Measurements from ENCODE around the gene PTPRU. TPM values are rescaled to one million over a fixed set of nuclear protein-coding genes. Genes with fewer than 3 reads are reported as not detected.

Gene PTPRU
- polyA plus RNA-seq, 2 of the 4 experiments (the other 2 are of a cell fraction): 5.7 to 6.1 TPM

DNA sequence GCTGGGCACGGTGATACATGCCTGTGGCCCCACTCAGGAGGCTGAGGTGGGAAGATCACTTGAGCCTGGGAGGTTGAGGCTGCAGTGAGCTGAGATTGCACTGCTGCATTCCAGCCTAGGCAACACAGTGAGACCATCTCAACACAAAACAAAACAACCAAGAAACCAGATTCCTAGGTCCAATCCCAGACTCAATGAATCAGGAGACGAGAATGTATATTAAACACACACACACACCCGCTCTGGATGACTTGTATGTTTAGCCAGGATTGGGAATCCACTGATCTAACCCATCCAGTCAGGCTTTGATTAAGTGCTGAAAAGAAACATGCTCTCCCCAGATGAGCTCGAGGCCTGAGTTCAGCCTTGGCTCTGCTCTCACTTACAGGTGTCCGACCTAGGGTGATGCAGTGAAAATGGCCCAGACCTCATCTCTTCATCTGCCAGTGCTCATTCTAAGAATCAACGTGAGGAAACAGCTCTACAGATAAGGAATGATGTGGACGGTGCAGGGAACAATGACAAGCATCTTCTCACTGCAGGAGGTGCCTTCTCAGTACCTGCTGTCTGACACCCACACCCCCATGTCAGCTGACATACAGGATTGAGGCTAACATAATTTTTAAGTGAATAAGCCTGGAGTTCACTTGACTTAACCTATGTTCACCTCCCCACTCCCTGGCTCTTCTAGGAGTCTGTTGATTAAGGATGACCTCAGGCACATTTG is 39.3 kb upstream of the PTPRU start:
- TF ChIP-seq EHF (CRISPR knock-in tag; IDR thresholded peaks at IDR 0.05): no peak
- no peak for FAIRE-seq
- ChIA-PET POLR2A (interaction anchor here (0.8 to 1.1 kb wide), 2 partner anchors 15 to 16 kb away, joined by 3 to 4 read pairs; partner anchors contain the start of gene SRSF4), CTCF (interaction anchor here (1.0 to 4.5 kb wide), 10 partner anchors 11 to 320 kb away, joined by 3 to 23 read pairs (median 5); partner anchors contain the start of gene SRSF4)
- no peak overlapping the region for H3K4me3 ChIP-seq
- H3K27ac ChIP-seq: no peak overlapping the region
- WGBS (ENCODE audit: missing lambda C conversion rate): 64% methylated on average over 6 of the region's 7 CpGs
- peak; percentile 21 to 45; a peak in 3 of 6 replicates for ATAC-seq
- H3K4me1 ChIP-seq: peaks cover 6% of the 10 kb centered on the region; the same call in 1 of the 3 replicates
- H3K9me3 ChIP-seq: no peaks in the 10 kb centered on the region
- no peak overlapping the region for H3K4me2 ChIP-seq
- DNase-seq (ENCODE audit: low read depth in 1 of 2, low spot score in 1 of 2): peak in 1 of 2 experiments; percentile 17

DNA sequence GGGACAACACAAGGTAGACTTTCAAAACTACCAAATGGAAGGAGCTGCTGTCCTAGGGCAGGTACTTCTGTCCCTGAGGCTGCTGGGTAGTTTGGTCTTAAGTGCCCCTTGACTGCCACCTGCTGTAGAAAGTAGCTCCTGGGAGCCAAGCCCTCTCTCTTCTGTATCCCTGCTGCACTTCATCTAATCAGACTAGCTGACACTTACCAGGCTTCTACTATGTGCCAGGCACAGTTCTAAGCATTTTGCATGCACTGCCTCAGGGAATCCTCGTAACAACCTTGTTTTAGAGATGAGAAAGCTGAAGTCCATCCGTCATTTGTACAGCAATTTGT is 38.8 kb upstream of the PTPRU start:
- FAIRE-seq (no peak), ATAC-seq (peak; percentile 93 to 95), DNase-seq (ENCODE audit: low read depth in 1 of 2, low spot score in 1 of 2) (peak; percentile 21 to 64)
- Histone ChIP-seq H3K4me3 (no peak overlapping the region), H3K4me1 (peaks cover 10% of the 10 kb centered on the region), H3K4me2 (no peak overlapping the region), H3K27ac (no peak overlapping the region), H3K9me3 (no peaks in the 10 kb centered on the region)
- TF ChIP-seq, protein P1, sequence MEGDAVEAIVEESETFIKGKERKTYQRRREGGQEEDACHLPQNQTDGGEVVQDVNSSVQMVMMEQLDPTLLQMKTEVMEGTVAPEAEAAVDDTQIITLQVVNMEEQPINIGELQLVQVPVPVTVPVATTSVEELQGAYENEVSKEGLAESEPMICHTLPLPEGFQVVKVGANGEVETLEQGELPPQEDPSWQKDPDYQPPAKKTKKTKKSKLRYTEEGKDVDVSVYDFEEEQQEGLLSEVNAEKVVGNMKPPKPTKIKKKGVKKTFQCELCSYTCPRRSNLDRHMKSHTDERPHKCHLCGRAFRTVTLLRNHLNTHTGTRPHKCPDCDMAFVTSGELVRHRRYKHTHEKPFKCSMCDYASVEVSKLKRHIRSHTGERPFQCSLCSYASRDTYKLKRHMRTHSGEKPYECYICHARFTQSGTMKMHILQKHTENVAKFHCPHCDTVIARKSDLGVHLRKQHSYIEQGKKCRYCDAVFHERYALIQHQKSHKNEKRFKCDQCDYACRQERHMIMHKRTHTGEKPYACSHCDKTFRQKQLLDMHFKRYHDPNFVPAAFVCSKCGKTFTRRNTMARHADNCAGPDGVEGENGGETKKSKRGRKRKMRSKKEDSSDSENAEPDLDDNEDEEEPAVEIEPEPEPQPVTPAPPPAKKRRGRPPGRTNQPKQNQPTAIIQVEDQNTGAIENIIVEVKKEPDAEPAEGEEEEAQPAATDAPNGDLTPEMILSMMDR (IDR thresholded peaks at IDR 0.05): peak; percentile 35; the same call in 2 of the 3 replicates
- no peak for TF ChIP-seq TFCP2L1 (CRISPR knock-in tag; IDR thresholded peaks at IDR 0.05)
- no peak for TF ChIP-seq CBX8 (IDR thresholded peaks at IDR 0.05)
- TF ChIP-seq, protein P2, sequence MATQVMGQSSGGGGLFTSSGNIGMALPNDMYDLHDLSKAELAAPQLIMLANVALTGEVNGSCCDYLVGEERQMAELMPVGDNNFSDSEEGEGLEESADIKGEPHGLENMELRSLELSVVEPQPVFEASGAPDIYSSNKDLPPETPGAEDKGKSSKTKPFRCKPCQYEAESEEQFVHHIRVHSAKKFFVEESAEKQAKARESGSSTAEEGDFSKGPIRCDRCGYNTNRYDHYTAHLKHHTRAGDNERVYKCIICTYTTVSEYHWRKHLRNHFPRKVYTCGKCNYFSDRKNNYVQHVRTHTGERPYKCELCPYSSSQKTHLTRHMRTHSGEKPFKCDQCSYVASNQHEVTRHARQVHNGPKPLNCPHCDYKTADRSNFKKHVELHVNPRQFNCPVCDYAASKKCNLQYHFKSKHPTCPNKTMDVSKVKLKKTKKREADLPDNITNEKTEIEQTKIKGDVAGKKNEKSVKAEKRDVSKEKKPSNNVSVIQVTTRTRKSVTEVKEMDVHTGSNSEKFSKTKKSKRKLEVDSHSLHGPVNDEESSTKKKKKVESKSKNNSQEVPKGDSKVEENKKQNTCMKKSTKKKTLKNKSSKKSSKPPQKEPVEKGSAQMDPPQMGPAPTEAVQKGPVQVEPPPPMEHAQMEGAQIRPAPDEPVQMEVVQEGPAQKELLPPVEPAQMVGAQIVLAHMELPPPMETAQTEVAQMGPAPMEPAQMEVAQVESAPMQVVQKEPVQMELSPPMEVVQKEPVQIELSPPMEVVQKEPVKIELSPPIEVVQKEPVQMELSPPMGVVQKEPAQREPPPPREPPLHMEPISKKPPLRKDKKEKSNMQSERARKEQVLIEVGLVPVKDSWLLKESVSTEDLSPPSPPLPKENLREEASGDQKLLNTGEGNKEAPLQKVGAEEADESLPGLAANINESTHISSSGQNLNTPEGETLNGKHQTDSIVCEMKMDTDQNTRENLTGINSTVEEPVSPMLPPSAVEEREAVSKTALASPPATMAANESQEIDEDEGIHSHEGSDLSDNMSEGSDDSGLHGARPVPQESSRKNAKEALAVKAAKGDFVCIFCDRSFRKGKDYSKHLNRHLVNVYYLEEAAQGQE (IDR thresholded peaks at IDR 0.05): no peak
- peak; percentile 28 to 44; a peak in 4 of 5 replicates for TF ChIP-seq RAD21 (conservative IDR thresholded peaks at IDR 0.05 in 1 of 2, IDR thresholded peaks at IDR 0.05 in 1 of 2)
- TF ChIP-seq FOSL2 (IDR thresholded peaks at IDR 0.05): no peak
- no peak for TF ChIP-seq FOSL2 (CRISPR knock-in tag; IDR thresholded peaks at IDR 0.05)
- ChIA-PET CTCF (interaction anchor here (0.6 to 4.5 kb wide), 12 partner anchors 12 to 1555 kb away, joined by 3 to 23 read pairs (median 4); partner anchors contain the start of gene SRSF4), POLR2A (interaction anchor here (0.8 kb wide), 1 partner anchor 16 kb away, joined by 4 read pairs; the partner anchor contains the start of gene SRSF4)
- 100% methylated on average over 2 of the region's 2 CpGs for WGBS (ENCODE audit: missing lambda C conversion rate)

DNA sequence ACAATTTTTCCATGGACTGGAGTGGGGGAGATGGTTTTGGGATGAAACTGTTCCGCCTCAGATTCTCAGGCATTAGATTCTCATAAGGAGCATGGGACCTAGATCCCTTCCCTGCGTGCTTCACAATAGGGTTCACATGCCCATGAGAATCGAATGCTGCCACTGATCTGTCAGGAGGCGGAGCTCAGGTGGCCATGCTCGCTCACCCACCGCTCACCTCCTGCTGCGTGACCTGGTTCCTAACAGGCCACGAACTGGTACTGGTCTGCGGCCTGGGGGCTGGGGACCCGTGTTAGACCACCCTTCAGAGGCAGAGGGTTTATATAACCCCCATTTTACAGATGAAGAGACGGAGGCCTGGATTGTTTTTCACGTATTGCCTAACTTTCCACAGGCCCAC is 38.3 kb upstream of the PTPRU start:
- WGBS (ENCODE audit: missing lambda C conversion rate): 91% methylated on average over 11 of the region's 12 CpGs
- Histone ChIP-seq H3K4me1 (peaks cover 11% of the 10 kb centered on the region), H3K27ac (no peak overlapping the region), H3K4me2 (no peak overlapping the region), H3K4me3 (no peak overlapping the region), H3K9me3 (no peaks in the 10 kb centered on the region)
- ChIA-PET CTCF (interaction anchor here (0.6 to 4.5 kb wide), 12 partner anchors 12 to 1555 kb away, joined by 3 to 23 read pairs (median 4); partner anchors contain the start of gene SRSF4), POLR2A (no interaction called here)
- ATAC-seq (no peak), FAIRE-seq (no peak), DNase-seq (ENCODE audit: low read depth in 1 of 2, low spot score in 1 of 2) (no peak)
- TF ChIP-seq SMC3 (IDR thresholded peaks at IDR 0.05): no peak
- no peak for TF ChIP-seq JUNB (IDR thresholded peaks at IDR 0.05)
- TF ChIP-seq PHF8 (IDR thresholded peaks at IDR 0.05; ENCODE audit: borderline replicate concordance, low read depth): no peak
- no peak for TF ChIP-seq ZFP36 (IDR thresholded peaks at IDR 0.05; ENCODE audit: borderline replicate concordance, partially characterized antibody)
- TF ChIP-seq RCOR1 (IDR thresholded peaks at IDR 0.05; ENCODE audit: low read depth, low read length): no peak
- TF ChIP-seq, protein P3, sequence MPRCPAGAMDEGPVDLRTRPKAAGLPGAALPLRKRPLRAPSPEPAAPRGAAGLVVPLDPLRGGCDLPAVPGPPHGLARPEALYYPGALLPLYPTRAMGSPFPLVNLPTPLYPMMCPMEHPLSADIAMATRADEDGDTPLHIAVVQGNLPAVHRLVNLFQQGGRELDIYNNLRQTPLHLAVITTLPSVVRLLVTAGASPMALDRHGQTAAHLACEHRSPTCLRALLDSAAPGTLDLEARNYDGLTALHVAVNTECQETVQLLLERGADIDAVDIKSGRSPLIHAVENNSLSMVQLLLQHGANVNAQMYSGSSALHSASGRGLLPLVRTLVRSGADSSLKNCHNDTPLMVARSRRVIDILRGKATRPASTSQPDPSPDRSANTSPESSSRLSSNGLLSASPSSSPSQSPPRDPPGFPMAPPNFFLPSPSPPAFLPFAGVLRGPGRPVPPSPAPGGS (IDR thresholded peaks at IDR 0.05): no peak
- no peak for TF ChIP-seq ESRRA (IDR thresholded peaks at IDR 0.05; ENCODE audit: borderline replicate concordance, low read length)
- no peak for TF ChIP-seq FOXS1 (CRISPR knock-in tag; IDR thresholded peaks at IDR 0.05)
- TF ChIP-seq, protein P4, sequence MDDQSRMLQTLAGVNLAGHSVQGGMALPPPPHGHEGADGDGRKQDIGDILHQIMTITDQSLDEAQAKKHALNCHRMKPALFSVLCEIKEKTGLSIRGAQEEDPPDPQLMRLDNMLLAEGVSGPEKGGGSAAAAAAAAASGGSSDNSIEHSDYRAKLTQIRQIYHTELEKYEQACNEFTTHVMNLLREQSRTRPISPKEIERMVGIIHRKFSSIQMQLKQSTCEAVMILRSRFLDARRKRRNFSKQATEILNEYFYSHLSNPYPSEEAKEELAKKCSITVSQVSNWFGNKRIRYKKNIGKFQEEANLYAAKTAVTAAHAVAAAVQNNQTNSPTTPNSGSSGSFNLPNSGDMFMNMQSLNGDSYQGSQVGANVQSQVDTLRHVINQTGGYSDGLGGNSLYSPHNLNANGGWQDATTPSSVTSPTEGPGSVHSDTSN (IDR thresholded peaks at IDR 0.05): no peak
- no peak for TF ChIP-seq JUN (IDR thresholded peaks at IDR 0.05)
- TF ChIP-seq SREBF2 (IDR thresholded peaks at IDR 0.05): no peak
- no peak for TF ChIP-seq ZNF302 (CRISPR knock-in tag; IDR thresholded peaks at IDR 0.05)
- TF ChIP-seq RNF2 (IDR thresholded peaks at IDR 0.05; ENCODE audit: borderline replicate concordance, low read depth): no peak
- TF ChIP-seq KDM5A (IDR thresholded peaks at IDR 0.05): no peak
- TF ChIP-seq KDM1A (IDR thresholded peaks at IDR 0.05; ENCODE audit: low read depth): no peak
- TF ChIP-seq, protein P5, sequence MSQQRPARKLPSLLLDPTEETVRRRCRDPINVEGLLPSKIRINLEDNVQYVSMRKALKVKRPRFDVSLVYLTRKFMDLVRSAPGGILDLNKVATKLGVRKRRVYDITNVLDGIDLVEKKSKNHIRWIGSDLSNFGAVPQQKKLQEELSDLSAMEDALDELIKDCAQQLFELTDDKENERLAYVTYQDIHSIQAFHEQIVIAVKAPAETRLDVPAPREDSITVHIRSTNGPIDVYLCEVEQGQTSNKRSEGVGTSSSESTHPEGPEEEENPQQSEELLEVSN (IDR thresholded peaks at IDR 0.05; ENCODE audit: borderline replicate concordance, low read depth): no peak
- no peak for TF ChIP-seq CHD2 (IDR thresholded peaks at IDR 0.05; ENCODE audit: low read length, partially characterized antibody)
- TF ChIP-seq POLR2A (IDR thresholded peaks at IDR 0.05; ENCODE audit: low read length): no peak
